CD4-positive, alpha-beta T cell treated with Interleukin-17A for 4 hours (primary cell): ENCODE results near the gene UNC5B.

Source experiments
- DNase-seq: peaks from one replicate; pipeline ENCODE4 v3.0.0-alpha.2; 2020; ENCODE audit warnings: mixed read lengths

UNC5B gene

GRCh38 chr10:71255808-71256660, 43.7 kb downstream of the UNC5B start:
- DNase-seq: no peak

GRCh38 chr10:71256661-71257318, 44.4 kb downstream of the UNC5B start:
- no peak for DNase-seq

- no peak for DNase-seq
These were observed 45.1 kb downstream of the UNC5B start for GRCh38 chr10:71257319-71257997.

GRCh38 chr10:71258046-71258445, 45.7 kb downstream of the UNC5B start:
- DNase-seq: no peak

GRCh38 chr10:71258446-71259145, 46.2 kb downstream of the UNC5B start:
- no peak for DNase-seq

GRCh38 chr10:71259282-71259681, 46.9 kb downstream of the UNC5B start:
- no peak for DNase-seq

- DNase-seq: no peak
These were observed 47.6 kb downstream of the UNC5B start for GRCh38 chr10:71259815-71260501.

- no peak for DNase-seq
These were observed 48.4 kb downstream of the UNC5B start for GRCh38 chr10:71260622-71261325.

GRCh38 chr10:71262027-71262426, 49.7 kb downstream of the UNC5B start:
- DNase-seq: no peak

GRCh38 chr10:71262817-71263216, 50.4 kb downstream of the UNC5B start:
- DNase-seq: no peak

- DNase-seq: no peak
These were observed 51.0 kb downstream of the UNC5B start for GRCh38 chr10:71263376-71263775.

- DNase-seq: no peak
These were observed 52.2 kb downstream of the UNC5B start for GRCh38 chr10:71264345-71265200.

GRCh38 chr10:71265201-71265575, 52.8 kb downstream of the UNC5B start:
- DNase-seq: no peak

GRCh38 chr10:71265618-71266146, 53.3 kb downstream of the UNC5B start:
- DNase-seq: no peak

GRCh38 chr10:71266147-71266917, 54.0 kb downstream of the UNC5B start:
- DNase-seq: no peak

GRCh38 chr10:71266918-71267442, 54.6 kb downstream of the UNC5B start:
- DNase-seq: no peak

- DNase-seq: no peak
These were observed 55.3 kb downstream of the UNC5B start for GRCh38 chr10:71267508-71268240.

GRCh38 chr10:71268247-71268691, 55.9 kb downstream of the UNC5B start:
- DNase-seq: no peak

- DNase-seq: no peak
These were observed 56.4 kb downstream of the UNC5B start for GRCh38 chr10:71268758-71269157.
